NT2/D1 (cell line): Measurements from ENCODE around the gene BRPF3.

Experiments
- DNase-seq: peaks from one replicate; pipeline ENCODE4 v3.0.0-alpha.2; 2011; ENCODE audit warnings: low read depth, low spot score
- H3K27me3 ChIP-seq: 2 replicates; pipeline ENCODE4 v1.6.0; 2011; ENCODE audit warnings: mild to moderate bottlenecking; ENCODE audit not compliant: insufficient read length, insufficient read depth
- H3K36me3 ChIP-seq: 2 replicates; pipeline ENCODE4 v1.6.1; 2011; ENCODE audit warnings: mild to moderate bottlenecking, low read length, mixed read lengths; ENCODE audit not compliant: insufficient read depth, insufficient read length
- H3K4me1 ChIP-seq: 2 replicates; pipeline ENCODE4 v1.5.1; 2011; ENCODE audit not compliant: insufficient read depth, insufficient read length
- H3K4me3 ChIP-seq: 2 replicates; pipeline ENCODE4 v1.5.1; 2011; ENCODE audit warnings: low read depth; ENCODE audit not compliant: insufficient read length
- H3K9ac ChIP-seq: 2 replicates; pipeline ENCODE4 v1.6.0; 2011; ENCODE audit warnings: low read depth; ENCODE audit not compliant: insufficient read length
- H3K9me3 ChIP-seq: 2 replicates; pipeline ENCODE4 v1.5.1; 2011; ENCODE audit warnings: mild to moderate bottlenecking, low read length; ENCODE audit not compliant: insufficient read depth
- SUZ12 ChIP-seq: IDR thresholded peaks from 2 replicates; pipeline ENCODE4 v1.6.1; 2011; ENCODE audit not compliant: insufficient read length, insufficient read depth; ENCODE audit errors: extremely low read depth
- YY1 ChIP-seq: IDR thresholded peaks from 2 replicates; pipeline ENCODE4 v1.6.1; 2011; ENCODE audit not compliant: insufficient read length, insufficient read depth
- ZNF274 ChIP-seq: IDR thresholded peaks from 2 replicates; pipeline ENCODE4 v1.6.1; 2011; ENCODE audit warnings: mild to moderate bottlenecking, low read depth, low read length

The BRPF3 gene

GRCh38 chr6:36200998-36201596 lies 4.6 kb downstream of the BRPF3 start:
- H3K9ac ChIP-seq, result no peak overlapping the region
- TF ChIP-seq YY1, result no peak
- TF ChIP-seq ZNF274, result no peak
- no peak for TF ChIP-seq SUZ12
- DNase-seq, result no peak
- no peaks in the 10 kb centered on the region for H3K4me1 ChIP-seq
- H3K27me3 ChIP-seq, result no peaks in the 10 kb centered on the region
- H3K4me3 ChIP-seq, result no peak overlapping the region
- peaks cover 83% of the 10 kb centered on the region for H3K36me3 ChIP-seq
- no peaks in the 10 kb centered on the region for H3K9me3 ChIP-seq

GRCh38 chr6:36201612-36202011 lies 5.1 kb downstream of the BRPF3 start:
- H3K9me3 ChIP-seq, result no peaks in the 10 kb centered on the region
- H3K27me3 ChIP-seq, result no peaks in the 10 kb centered on the region
- no peak for DNase-seq
- H3K4me1 ChIP-seq, result no peaks in the 10 kb centered on the region
- H3K4me3 ChIP-seq, result no peak overlapping the region
- H3K9ac ChIP-seq, result no peak overlapping the region
- no peak for TF ChIP-seq ZNF274
- H3K36me3 ChIP-seq, result peaks cover 88% of the 10 kb centered on the region

GRCh38 chr6:36202101-36202500 lies 5.6 kb downstream of the BRPF3 start:
- no peak for DNase-seq
- no peaks in the 10 kb centered on the region for H3K27me3 ChIP-seq
- H3K36me3 ChIP-seq, result peaks cover 93% of the 10 kb centered on the region
- no peaks in the 10 kb centered on the region for H3K4me1 ChIP-seq
- H3K9ac ChIP-seq, result no peak overlapping the region
- TF ChIP-seq YY1, result no peak
- TF ChIP-seq SUZ12, result no peak
- TF ChIP-seq ZNF274, result no peak
- H3K4me3 ChIP-seq, result no peak overlapping the region
- no peaks in the 10 kb centered on the region for H3K9me3 ChIP-seq

GRCh38 chr6:36204068-36204753 lies 7.7 kb downstream of the BRPF3 start:
- no peaks in the 10 kb centered on the region for H3K9me3 ChIP-seq
- no peak overlapping the region for H3K9ac ChIP-seq
- H3K4me3 ChIP-seq, result no peak overlapping the region
- no peaks in the 10 kb centered on the region for H3K4me1 ChIP-seq
- TF ChIP-seq YY1 (no peak), ZNF274 (no peak), SUZ12 (no peak)
- H3K36me3 ChIP-seq, result peaks cover 98% of the 10 kb centered on the region
- no peak for DNase-seq
- H3K27me3 ChIP-seq, result no peaks in the 10 kb centered on the region

GRCh38 chr6:36207155-36207554 lies 10.6 kb downstream of the BRPF3 start:
- Histone ChIP-seq H3K4me3 (no peak overlapping the region), H3K27me3 (no peaks in the 10 kb centered on the region), H3K9ac (no peak overlapping the region), H3K9me3 (no peaks in the 10 kb centered on the region), H3K36me3 (peaks cover 98% of the 10 kb centered on the region), H3K4me1 (no peaks in the 10 kb centered on the region)
- DNase-seq, result no peak
- TF ChIP-seq ZNF274, result no peak
- TF ChIP-seq YY1, result no peak
- no peak for TF ChIP-seq SUZ12

GRCh38 chr6:36209606-36210005 lies 13.1 kb downstream of the BRPF3 start:
- Histone ChIP-seq H3K4me1 (no peaks in the 10 kb centered on the region), H3K9ac (no peak overlapping the region), H3K27me3 (no peaks in the 10 kb centered on the region), H3K36me3 (peaks cover 94% of the 10 kb centered on the region), H3K9me3 (no peaks in the 10 kb centered on the region), H3K4me3 (no peak overlapping the region)
- DNase-seq, result no peak
- TF ChIP-seq SUZ12 (no peak), ZNF274 (no peak), YY1 (no peak)

- Histone ChIP-seq H3K4me3 (no peak overlapping the region), H3K36me3 (peaks cover 93% of the 10 kb centered on the region), H3K9ac (no peak overlapping the region), H3K9me3 (no peaks in the 10 kb centered on the region), H3K27me3 (no peaks in the 10 kb centered on the region), H3K4me1 (no peaks in the 10 kb centered on the region)
- DNase-seq, result no peak
- TF ChIP-seq SUZ12 (no peak), YY1 (no peak), ZNF274 (no peak)
Observed at GRCh38 chr6:36210182-36210581, 13.6 kb downstream of the BRPF3 start.
